Stimulated activated naive B cell treated with anti-CD40 and anti-IgM and Interleukin-4, amounts not matched to agents 10 μg/mL and 1 μg/mL and 100 μg/mL, for 72 hours (primary cell): ENCODE measurements around the gene LRSAM1.

Experiments used
- ATAC-seq, 2 donors: fragments of 150-1000 bp; cut with Tn5 transposase; replicated peaks; 2 replicates each; pipeline ENCODE4 v1.10.0; 2021; ENCODE audit warnings: moderate library complexity in 1 of 2
- DNase-seq: peaks from one replicate; pipeline ENCODE4 v3.0.0; 2021
- H3K27ac Mint-ChIP-seq: one replicate; pipeline ENCODE4 v1.8.0; 2022; ENCODE audit warnings: mild to moderate bottlenecking, mixed read lengths
- H3K27me3 Mint-ChIP-seq, 2 donors: one replicate each; pipeline ENCODE4 v1.8.0; 2022; ENCODE audit warnings: mixed read lengths in 2 of 2
- H3K36me3 Mint-ChIP-seq, 2 donors: one replicate each; pipeline ENCODE4 v1.8.0; 2022; ENCODE audit warnings: mixed read lengths in 2 of 2, mild to moderate bottlenecking in 1 of 2
- H3K4me1 Mint-ChIP-seq, 2 donors: one replicate each; pipeline ENCODE4 v1.8.0; 2022; ENCODE audit warnings: mixed read lengths in 2 of 2, mild to moderate bottlenecking in 1 of 2
- H3K4me3 Mint-ChIP-seq, 2 donors: one replicate each; pipeline ENCODE4 v1.8.0; 2022; ENCODE audit warnings: mild to moderate bottlenecking in 2 of 2, mixed read lengths in 2 of 2, moderate library complexity in 1 of 2
- H3K9me3 Mint-ChIP-seq, 2 donors: one replicate each; pipeline ENCODE4 v1.8.0; 2022; ENCODE audit warnings: mixed read lengths in 2 of 2, mild to moderate bottlenecking in 1 of 2

Gene LRSAM1

DNA sequence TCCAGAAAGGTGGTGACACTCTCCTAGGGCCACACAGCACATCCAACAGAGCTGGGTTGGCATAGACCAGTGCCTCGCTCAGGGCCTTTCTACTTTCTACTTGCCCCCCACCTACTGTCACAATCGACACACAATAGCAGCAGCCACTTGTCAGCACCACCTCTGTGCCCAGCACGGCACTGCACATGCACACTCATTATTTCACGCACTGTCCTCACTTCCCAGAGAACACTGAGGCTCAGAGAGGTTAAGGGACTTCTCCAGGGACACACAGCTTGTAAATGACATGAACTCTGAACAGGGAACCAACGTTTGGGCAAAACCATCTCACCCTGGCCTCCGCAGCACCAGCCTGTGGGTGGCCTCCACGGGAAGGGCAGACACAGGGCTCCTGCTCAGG is 89.9 kb downstream of the LRSAM1 start:
- Mint-ChIP-seq H3K27me3 (peaks cover 4 to 9% of the 10 kb centered on the region in 2 donors), H3K4me3 (no peak overlapping the region), H3K27ac (no peak overlapping the region), H3K9me3 (no peaks in the 10 kb centered on the region), H3K4me1 (no peaks in the 10 kb centered on the region), H3K36me3 (no peaks in the 10 kb centered on the region)
- no peak for ATAC-seq
- no peak for DNase-seq

DNA sequence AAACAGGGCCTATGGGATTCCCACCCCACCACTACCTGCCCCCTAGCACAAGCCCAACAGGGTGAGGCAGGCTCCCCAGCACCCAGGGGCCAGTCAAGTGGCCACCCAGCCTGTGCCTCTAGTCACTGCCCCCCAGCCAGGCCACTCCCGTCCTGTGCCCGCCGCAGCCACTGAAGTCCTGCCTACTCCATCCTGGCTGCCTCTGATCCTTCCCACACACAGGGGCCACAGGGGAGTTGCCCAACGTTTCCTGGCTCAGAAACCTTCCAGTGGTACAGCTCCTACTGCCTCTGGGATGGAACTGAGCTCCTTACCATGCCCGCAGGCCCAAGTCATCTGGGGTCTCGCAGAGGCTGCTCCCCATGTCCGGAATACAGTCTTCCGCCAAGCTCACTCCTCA is 90.6 kb downstream of the LRSAM1 start:
- DNase-seq (no peak), ATAC-seq (no peak)
- Mint-ChIP-seq H3K4me3 (no peak overlapping the region), H3K9me3 (no peaks in the 10 kb centered on the region), H3K4me1 (no peaks in the 10 kb centered on the region), H3K27me3 (peaks cover 9 to 10% of the 10 kb centered on the region in 2 donors), H3K27ac (no peak overlapping the region), H3K36me3 (no peaks in the 10 kb centered on the region)

DNA sequence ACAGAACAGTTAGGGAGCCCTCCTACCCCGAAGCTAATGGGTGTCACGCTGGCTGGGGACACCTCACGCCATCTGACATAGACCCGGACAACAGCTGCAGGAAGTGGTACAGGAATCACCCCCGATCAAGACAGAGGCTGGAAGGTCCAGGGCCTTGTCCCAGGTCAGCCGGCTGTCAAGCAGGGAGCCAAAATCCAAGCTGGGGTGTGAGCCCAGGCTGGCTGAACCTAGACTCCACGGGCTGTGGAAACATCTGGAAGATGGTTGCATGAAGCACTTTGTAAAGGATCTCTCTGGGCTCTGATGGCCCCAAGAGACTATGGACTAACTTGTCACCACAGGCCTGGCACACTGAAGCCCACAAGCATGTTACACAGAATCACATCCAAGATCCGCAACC is 91.9 kb downstream of the LRSAM1 start:
- no peaks in the 10 kb centered on the region for H3K4me1 Mint-ChIP-seq
- H3K4me3 Mint-ChIP-seq = no peak overlapping the region
- no peaks in the 10 kb centered on the region for H3K36me3 Mint-ChIP-seq
- H3K27ac Mint-ChIP-seq = no peak overlapping the region
- ATAC-seq (no peak), DNase-seq (no peak)
- H3K27me3 Mint-ChIP-seq = peaks cover 9 to 10% of the 10 kb centered on the region in 2 donors
- no peaks in the 10 kb centered on the region for H3K9me3 Mint-ChIP-seq

DNA sequence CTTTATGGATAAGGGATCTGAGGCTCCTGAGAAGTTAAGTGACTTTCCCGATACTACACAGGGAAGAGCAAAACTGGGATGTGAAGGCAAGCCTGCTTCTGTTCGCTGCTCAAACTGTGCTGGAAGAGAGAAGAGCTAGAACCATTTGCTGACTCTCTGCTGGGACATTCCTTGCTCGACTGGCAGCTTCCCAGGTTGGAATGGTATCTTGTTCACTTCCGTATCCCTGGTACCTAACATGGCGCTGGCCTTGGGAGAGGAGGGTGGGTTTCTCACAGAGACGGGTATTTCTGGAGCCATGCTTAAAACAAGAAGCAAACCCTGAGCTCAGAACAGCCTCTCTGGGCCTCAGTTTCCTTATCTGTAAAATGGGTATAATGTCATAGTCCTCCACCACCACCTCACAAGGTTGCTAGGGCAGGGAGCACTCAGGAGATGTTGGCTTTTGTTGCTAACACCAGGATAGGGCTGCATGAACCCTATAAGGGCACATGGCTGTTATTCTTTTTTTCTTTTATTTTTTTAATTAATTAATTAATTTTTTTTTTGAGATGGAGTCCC is 92.7 kb downstream of the LRSAM1 start:
- Mint-ChIP-seq H3K36me3 (no peaks in the 10 kb centered on the region), H3K27me3 (peaks cover 9 to 12% of the 10 kb centered on the region in 2 donors), H3K4me3 (no peak overlapping the region), H3K27ac (no peak overlapping the region), H3K4me1 (no peaks in the 10 kb centered on the region), H3K9me3 (no peaks in the 10 kb centered on the region)
- ATAC-seq (no peak), DNase-seq (no peak)

DNA sequence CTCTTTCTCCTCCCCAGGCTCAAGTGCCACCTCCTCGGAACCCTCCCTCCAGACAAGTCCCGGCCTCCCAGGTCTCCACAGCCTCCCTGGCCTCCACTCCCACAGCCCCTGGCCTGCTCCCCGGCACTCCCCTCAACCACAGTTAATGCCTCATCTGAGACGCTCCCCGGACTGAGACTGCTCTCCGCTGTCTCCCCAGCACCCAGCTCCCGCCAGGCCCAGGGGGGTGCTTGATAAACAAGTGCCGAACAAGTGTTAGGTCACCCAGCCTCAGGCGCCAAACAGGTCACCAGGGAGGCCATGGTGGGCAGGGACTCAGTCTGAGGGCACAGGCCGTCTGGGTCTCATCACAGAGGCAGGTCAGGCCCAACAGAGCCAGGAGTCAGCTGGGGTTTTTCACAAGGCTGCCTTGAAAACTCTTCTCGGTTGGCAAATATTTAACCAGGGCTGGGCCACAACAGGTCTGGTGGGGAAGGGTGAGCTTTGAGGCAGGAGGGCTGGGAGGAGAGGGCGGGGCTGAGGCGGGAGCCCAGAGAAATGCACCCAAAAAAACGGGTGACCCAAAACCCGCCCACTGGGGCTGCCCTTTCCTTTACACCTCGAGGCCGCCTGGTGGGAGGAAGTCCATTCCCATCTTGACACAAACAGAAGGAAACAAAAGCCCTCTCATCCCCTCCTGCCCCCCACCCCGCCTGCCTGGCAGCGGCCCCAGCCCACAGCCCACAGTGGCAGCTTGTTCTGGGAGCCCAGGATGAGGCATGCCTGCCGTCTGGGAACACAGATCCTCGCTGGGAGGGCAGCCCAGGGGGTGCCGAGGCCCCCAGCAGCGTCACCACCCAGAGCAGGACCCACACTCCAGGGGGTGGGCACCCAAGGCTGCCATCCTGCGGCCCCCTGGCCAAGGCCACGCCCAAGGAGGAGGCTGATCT is 94.2 kb downstream of the LRSAM1 start:
- ATAC-seq = peak in 1 of 2 donors; percentile 22
- Mint-ChIP-seq H3K27me3 (peaks cover 9 to 12% of the 10 kb centered on the region in 2 donors), H3K4me3 (no peak overlapping the region), H3K4me1 (peaks cover 0 to 3% of the 10 kb centered on the region in 2 donors), H3K36me3 (no peaks in the 10 kb centered on the region), H3K9me3 (no peaks in the 10 kb centered on the region), H3K27ac (no peak overlapping the region)
- no peak for DNase-seq

DNA sequence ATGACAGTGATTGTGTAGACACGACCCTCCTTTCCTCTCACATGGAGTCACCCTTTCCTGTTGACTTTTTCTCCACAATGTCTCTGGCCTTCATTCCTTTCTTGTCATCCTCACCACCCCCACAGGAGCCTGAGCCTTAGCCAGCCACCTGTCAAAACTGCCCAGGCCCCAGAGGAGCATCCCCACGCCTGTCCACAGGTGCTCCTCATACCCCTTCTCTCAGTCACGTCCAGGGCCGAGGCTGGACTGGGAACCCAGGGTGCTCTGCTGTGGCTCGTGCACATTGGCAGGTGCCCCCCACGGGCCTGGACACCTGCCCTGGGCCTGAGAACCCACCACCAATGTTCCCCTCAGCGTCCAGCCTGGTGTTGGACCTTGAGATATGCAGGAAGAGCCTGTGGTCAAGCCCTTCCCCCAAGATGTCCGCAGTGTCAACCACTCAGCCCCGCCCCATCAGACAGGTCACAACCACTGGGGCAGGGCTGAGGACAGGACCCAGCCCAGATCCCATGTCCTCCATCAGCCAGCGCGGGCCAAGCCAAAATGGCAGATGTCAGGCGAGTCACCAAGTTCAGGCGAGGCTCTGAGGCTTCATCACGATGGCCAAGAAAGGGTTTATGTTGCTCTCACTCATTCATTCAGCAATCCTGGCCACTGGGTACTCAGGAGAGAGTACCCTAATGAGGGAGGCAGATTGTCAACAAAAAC is 95.0 kb downstream of the LRSAM1 start:
- Mint-ChIP-seq H3K36me3 (no peaks in the 10 kb centered on the region), H3K4me3 (no peak overlapping the region)

DNA sequence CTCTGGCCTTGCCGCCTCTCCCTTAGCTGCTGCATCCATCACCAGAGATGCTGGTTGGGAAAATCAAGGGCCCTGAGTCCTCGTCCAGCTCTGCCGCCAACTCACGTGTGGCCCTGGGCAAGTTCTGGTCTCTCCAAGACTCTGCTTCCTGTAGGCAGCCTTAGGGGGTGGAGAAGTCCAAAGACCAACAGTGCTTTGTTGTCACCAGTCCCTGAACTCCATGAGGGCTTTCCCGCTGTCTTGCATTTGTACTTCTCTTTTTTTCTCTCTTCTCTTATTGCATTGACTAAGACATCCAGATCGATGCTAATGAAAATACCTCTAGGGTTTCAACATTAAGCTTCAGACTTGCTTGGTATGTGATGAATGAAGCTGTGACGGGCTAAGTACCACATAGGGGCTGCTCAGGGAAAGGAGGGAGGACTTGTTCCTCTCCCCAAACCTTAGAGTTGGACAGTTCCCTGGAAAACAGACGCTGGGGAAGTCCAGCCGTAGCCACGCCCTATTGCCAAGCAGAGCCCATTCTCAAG is 97.1 kb downstream of the LRSAM1 start:
- Mint-ChIP-seq H3K27ac (no peak overlapping the region), H3K9me3 (no peaks in the 10 kb centered on the region), H3K27me3 (peaks cover 4 to 12% of the 10 kb centered on the region in 2 donors), H3K4me1 (peaks cover 0 to 3% of the 10 kb centered on the region in 2 donors), H3K4me3 (no peak overlapping the region), H3K36me3 (no peaks in the 10 kb centered on the region)
- DNase-seq (no peak), ATAC-seq (no peak)

More for the DNA sequence above, 95.0 kb downstream of the LRSAM1 start:
- no peak overlapping the region for H3K27ac Mint-ChIP-seq
- H3K4me1 Mint-ChIP-seq = peaks cover 0 to 3% of the 10 kb centered on the region in 2 donors
- H3K27me3 Mint-ChIP-seq = peaks cover 6 to 12% of the 10 kb centered on the region in 2 donors
- no peak for DNase-seq
- ATAC-seq = no peak
- H3K9me3 Mint-ChIP-seq = no peaks in the 10 kb centered on the region

DNA sequence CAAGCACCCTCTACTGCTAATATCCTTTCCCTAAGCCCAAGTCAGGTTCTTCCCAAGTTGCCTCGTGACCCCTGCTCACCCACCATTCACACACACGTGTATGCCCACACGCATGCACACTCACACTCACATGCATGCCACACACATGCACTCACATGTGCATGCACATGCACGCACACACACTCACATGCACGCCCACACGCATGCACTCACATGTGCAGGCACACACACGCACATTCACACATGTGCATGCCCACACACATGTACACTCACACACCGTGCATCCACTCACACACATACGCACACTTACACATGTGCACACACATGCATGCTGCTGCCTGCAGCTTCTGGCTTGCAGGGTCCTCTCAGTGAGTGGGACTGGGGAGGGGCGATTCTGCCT is 97.9 kb downstream of the LRSAM1 start:
- Mint-ChIP-seq H3K4me1 (peaks cover 0 to 3% of the 10 kb centered on the region in 2 donors), H3K36me3 (no peaks in the 10 kb centered on the region), H3K27me3 (peaks cover 4 to 12% of the 10 kb centered on the region in 2 donors), H3K4me3 (no peak overlapping the region), H3K9me3 (no peaks in the 10 kb centered on the region), H3K27ac (no peak overlapping the region)
- DNase-seq = no peak
- no peak for ATAC-seq

DNA sequence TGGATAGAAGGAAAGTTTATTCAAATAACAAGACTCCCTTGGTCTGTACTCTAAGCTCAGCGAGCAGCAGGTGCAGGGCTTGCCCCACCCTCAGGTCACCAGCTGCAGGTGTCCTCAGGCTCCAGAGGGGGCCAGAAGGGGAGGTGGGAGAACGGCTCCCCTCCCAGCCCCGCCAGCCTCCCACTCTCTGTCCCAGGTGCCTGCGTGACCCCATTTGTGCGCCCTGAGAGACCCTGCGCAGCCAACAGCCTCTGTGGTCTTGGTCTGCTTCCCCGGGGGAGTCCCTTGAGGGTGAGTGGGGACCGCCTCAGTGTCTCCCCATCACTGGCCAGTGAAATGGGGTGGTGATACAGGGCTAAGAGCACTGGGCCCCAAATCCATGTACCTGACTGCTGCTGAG is 98.4 kb downstream of the LRSAM1 start:
- H3K36me3 Mint-ChIP-seq = no peaks in the 10 kb centered on the region
- H3K4me1 Mint-ChIP-seq = peaks cover 0 to 3% of the 10 kb centered on the region in 2 donors
- peaks cover 4 to 12% of the 10 kb centered on the region in 2 donors for H3K27me3 Mint-ChIP-seq
- no peak for ATAC-seq
- H3K27ac Mint-ChIP-seq = no peak overlapping the region
- no peaks in the 10 kb centered on the region for H3K9me3 Mint-ChIP-seq
- no peak overlapping the region for H3K4me3 Mint-ChIP-seq
- DNase-seq = no peak

DNA sequence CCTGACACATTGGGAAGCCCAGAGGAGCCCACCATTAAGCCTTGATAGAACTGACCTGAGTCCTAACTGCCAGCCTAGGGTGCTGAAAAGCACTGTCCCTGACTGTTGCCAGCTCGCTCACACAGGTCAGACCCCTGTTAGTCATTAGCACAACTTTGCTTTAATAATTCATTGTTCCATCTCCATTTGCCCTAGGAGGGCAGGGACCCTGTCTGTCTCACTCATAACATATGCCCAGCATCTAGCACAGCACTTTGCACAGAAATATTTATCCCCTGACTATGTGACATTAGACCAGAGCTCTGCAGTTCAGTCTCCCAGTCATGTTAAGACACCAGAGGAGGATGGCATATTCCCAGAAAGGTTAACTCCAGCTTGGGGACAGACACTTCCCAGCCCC is 99.0 kb downstream of the LRSAM1 start:
- H3K9me3 Mint-ChIP-seq = no peaks in the 10 kb centered on the region
- H3K36me3 Mint-ChIP-seq = no peaks in the 10 kb centered on the region
- H3K4me3 Mint-ChIP-seq = no peak overlapping the region
- ATAC-seq (no peak), DNase-seq (no peak)
- H3K4me1 Mint-ChIP-seq = peaks cover 0 to 3% of the 10 kb centered on the region in 2 donors
- peaks cover 1 to 12% of the 10 kb centered on the region in 2 donors for H3K27me3 Mint-ChIP-seq
- no peak overlapping the region for H3K27ac Mint-ChIP-seq

DNA sequence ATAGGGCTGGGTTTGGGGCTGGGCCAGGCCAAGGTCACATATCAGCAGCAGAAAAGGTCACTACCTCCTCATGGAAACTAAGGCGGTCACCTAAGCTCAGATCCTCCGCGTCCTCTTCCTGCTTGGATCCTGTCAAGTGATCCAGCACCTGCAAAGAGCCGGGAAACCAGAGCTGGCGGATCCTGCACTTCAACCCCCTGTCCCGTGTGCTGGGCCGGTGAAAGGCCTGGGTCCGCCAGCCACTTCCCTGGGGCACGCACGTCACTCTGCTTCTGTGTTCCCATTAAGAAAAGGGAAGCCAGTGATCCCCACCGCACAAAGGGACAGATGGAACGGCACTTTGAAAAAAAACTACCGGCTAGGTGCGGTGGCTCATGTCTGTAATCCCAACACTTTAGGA is 99.4 kb downstream of the LRSAM1 start:
- no peak for ATAC-seq
- Mint-ChIP-seq H3K4me3 (no peak overlapping the region), H3K36me3 (no peaks in the 10 kb centered on the region), H3K9me3 (no peaks in the 10 kb centered on the region), H3K4me1 (peaks cover 2 to 6% of the 10 kb centered on the region in 2 donors), H3K27me3 (peaks cover 0 to 12% of the 10 kb centered on the region in 2 donors), H3K27ac (no peak overlapping the region)
- DNase-seq = no peak
